Hepatocyte (in vitro differentiated cells): ENCODE measurements around the gene OTUD4. TPM values are rescaled to one million over a fixed set of nuclear protein-coding genes. Genes with fewer than 3 reads are reported as not detected.

Source experiments
- DNase-seq: peaks from one replicate; pipeline ENCODE4 v3.0.0-alpha.2; 2016; ENCODE audit warnings: low spot score
- H2AFZ ChIP-seq: fragments of 200-600 bp; sonication (generic); 2 replicates; pipeline ENCODE4 v1.6.0; 2016; ENCODE audit warnings: antibody characterized with exemption, mild to moderate bottlenecking
- H3K27ac ChIP-seq: fragments of 200-600 bp; sonication (generic); 2 replicates; pipeline ENCODE4 v1.5.1; 2016; ENCODE audit warnings: mild to moderate bottlenecking
- H3K27me3 ChIP-seq: fragments of 200-600 bp; sonication (generic); 2 replicates; pipeline ENCODE4 v1.6.1; 2016
- H3K36me3 ChIP-seq: fragments of 200-600 bp; sonication (generic); replicated peaks from 2 replicates; pipeline ENCODE4 v1.5.1; 2016; ENCODE audit warnings: low read depth; ENCODE audit not compliant: insufficient read depth
- H3K4me1 ChIP-seq: fragments of 200-600 bp; sonication (generic); 2 replicates; pipeline ENCODE4 v1.5.1; 2016; ENCODE audit warnings: mild to moderate bottlenecking, moderate library complexity; ENCODE audit not compliant: insufficient read depth
- H3K4me2 ChIP-seq: fragments of 200-600 bp; sonication (generic); 2 replicates; pipeline ENCODE4 v1.6.0; 2016
- H3K4me3 ChIP-seq: fragments of 200-600 bp; sonication (generic); 2 replicates; pipeline ENCODE4 v1.5.1; 2016; ENCODE audit warnings: mild to moderate bottlenecking
- H3K79me2 ChIP-seq: fragments of 200-600 bp; sonication (generic); 2 replicates; pipeline ENCODE4 v1.6.0; 2017; ENCODE audit warnings: mild to moderate bottlenecking
- H3K9me2 ChIP-seq: fragments of 200-600 bp; sonication (generic); replicated peaks from 2 replicates; pipeline ENCODE4 v1.6.0; 2017; ENCODE audit warnings: mild to moderate bottlenecking; ENCODE audit not compliant: insufficient read depth
- H3K9me3 ChIP-seq: fragments of 200-600 bp; sonication (generic); 2 replicates; pipeline ENCODE4 v1.5.1; 2016; ENCODE audit warnings: low read depth, mild to moderate bottlenecking
- H4K20me1 ChIP-seq: fragments of 200-600 bp; sonication (generic); 2 replicates; pipeline ENCODE4 v1.6.0; 2016; ENCODE audit warnings: mild to moderate bottlenecking; ENCODE audit not compliant: insufficient read depth, poor library complexity, severe bottlenecking
- CTCF ChIP-seq: fragments of 200-600 bp; sonication (generic); IDR thresholded peaks from 2 replicates; pipeline ENCODE4 v1.5.1; 2016; ENCODE audit warnings: antibody characterized with exemption, mild to moderate bottlenecking; ENCODE audit not compliant: poor library complexity
- EZH2 ChIP-seq: fragments of 200-600 bp; sonication (generic); IDR thresholded peaks from 2 replicates; pipeline ENCODE4 v1.6.1; 2016; ENCODE audit warnings: antibody characterized with exemption, mild to moderate bottlenecking, borderline replicate concordance
- EZH2phosphoT487 ChIP-seq: fragments of 200-600 bp; sonication (generic); IDR thresholded peaks from one replicate; pipeline ENCODE4 v1.6.1; 2018; ENCODE audit warnings: antibody characterized with exemption, mild to moderate bottlenecking, low read depth, moderate library complexity; ENCODE audit not compliant: unreplicated experiment, severe bottlenecking
- WGBS: methylation state at CpG from one replicate; pipeline ENCODE4 v1.1.6; 2016; ENCODE audit warnings: low lambda C conversion rate; ENCODE audit errors: missing lambda C conversion rate; 5-methylcytosine and 5-hydroxymethylcytosine counted together
- polyA plus RNA-seq: library from polyadenylated mRNA; unstranded; fragments of >200 nt; fragmentation: Nextera tagmentation; extraction: Ambion mirVana; gene quantifications from 2 replicates; pipeline ENCODE4 v1.2.1, GENCODE V29; 2016
- total RNA-seq: library from RNA; depleted of rRNA; stranded (reverse); fragments of >200 nt; gene quantifications from 2 replicates; pipeline ENCODE4 v1.2.3, GENCODE V29; 2014

OTUD4 gene
- total and polyA plus RNA-seq, 2 experiments from 2014 or later = 12.9 to 23.9 TPM

- Histone ChIP-seq H3K4me2 (no peak overlapping the region), H3K36me3 (no peaks in the 10 kb centered on the region), H3K4me3 (no peak overlapping the region), H4K20me1 (no peaks in the 10 kb centered on the region), H3K4me1 (no peaks in the 10 kb centered on the region), H3K27me3 (no peaks in the 10 kb centered on the region), H3K79me2 (no peaks in the 10 kb centered on the region), H3K27ac (no peak overlapping the region), H3K9me3 (no peaks in the 10 kb centered on the region), H3K9me2 (no peaks in the 10 kb centered on the region), H2AFZ (no peak overlapping the region)
- no peak for TF ChIP-seq EZH2phosphoT487
- no peak for TF ChIP-seq CTCF
- TF ChIP-seq EZH2 = no peak
- 97% methylated on average over 2 of the region's 2 CpGs for WGBS
- no peak for DNase-seq
Observed at GRCh38 chr4:145207934-145208333, 27.5 kb upstream of the OTUD4 start.

- H3K27ac ChIP-seq = no peak overlapping the region
- 92% methylated on average over 9 of the region's 9 CpGs for WGBS
- no peak for DNase-seq
Observed at GRCh38 chr4:145203410-145203809, 23.0 kb upstream of the OTUD4 start.

GRCh38 chr4:145200366-145200765 lies 20.0 kb upstream of the OTUD4 start:
- no peak for DNase-seq

More at GRCh38 chr4:145203410-145203809, 23.0 kb upstream of the OTUD4 start:
- no peak overlapping the region for H2AFZ ChIP-seq
- H3K79me2 ChIP-seq = no peaks in the 10 kb centered on the region
- H3K9me2 ChIP-seq = no peaks in the 10 kb centered on the region
- H3K4me3 ChIP-seq = no peak overlapping the region
- H3K4me1 ChIP-seq = no peaks in the 10 kb centered on the region
- no peak for TF ChIP-seq EZH2phosphoT487
- no peak for TF ChIP-seq CTCF
- TF ChIP-seq EZH2 = no peak
- no peaks in the 10 kb centered on the region for H3K36me3 ChIP-seq
- no peaks in the 10 kb centered on the region for H3K9me3 ChIP-seq
- no peaks in the 10 kb centered on the region for H4K20me1 ChIP-seq
- H3K4me2 ChIP-seq = no peak overlapping the region
- H3K27me3 ChIP-seq = no peaks in the 10 kb centered on the region

More at GRCh38 chr4:145200366-145200765, 20.0 kb upstream of the OTUD4 start:
- Histone ChIP-seq H3K9me2 (no peaks in the 10 kb centered on the region), H3K4me3 (no peak overlapping the region), H3K36me3 (no peaks in the 10 kb centered on the region), H3K27ac (no peak overlapping the region), H2AFZ (no peak overlapping the region), H3K4me2 (no peak overlapping the region), H3K9me3 (no peaks in the 10 kb centered on the region), H3K4me1 (no peaks in the 10 kb centered on the region), H3K27me3 (no peaks in the 10 kb centered on the region), H3K79me2 (no peaks in the 10 kb centered on the region), H4K20me1 (no peaks in the 10 kb centered on the region)
- no peak for TF ChIP-seq CTCF
- no peak for TF ChIP-seq EZH2phosphoT487
- no peak for TF ChIP-seq EZH2
- 89% methylated on average over 4 of the region's 4 CpGs for WGBS
